G401.6 (cell line): Measurements from ENCODE around the gene CFAP299.
"Not testable (repeated sequence)": the region's sequence is repeated elsewhere in the genome, so short reads cannot be mapped to it uniquely, and the experiment has no call there.

ENCODE experiments used
- FAIRE-seq: peaks from 2 replicates; lab custom pipeline; 2012; peaks lifted over from hg19 to GRCh38; lab: Jason Lieb, UNC

Gene CFAP299

GRCh38 chr4:80610845-80611677 lies 275.5 kb downstream of the CFAP299 start:
- no peak for FAIRE-seq

- FAIRE-seq: no peak
Measured at GRCh38 chr4:80611678-80611979, 276.1 kb downstream of the CFAP299 start.

DNA sequence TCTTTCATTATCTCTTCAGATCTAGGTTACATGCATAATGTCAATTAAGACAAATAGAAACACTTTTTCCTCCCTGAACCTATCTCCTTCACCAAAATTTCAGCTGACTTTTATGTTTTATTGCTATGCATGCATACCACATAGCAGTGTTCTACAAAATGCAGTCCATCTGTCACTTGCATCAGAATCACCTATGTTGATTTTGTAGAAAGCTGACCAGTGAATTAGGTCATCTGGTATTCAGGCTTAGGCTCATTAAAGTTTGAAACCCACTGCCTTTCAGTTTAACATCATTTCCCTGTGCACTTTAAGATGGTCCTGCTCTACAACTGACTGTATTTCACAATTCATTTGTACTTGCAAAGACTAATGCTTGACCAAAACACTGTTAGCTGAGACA lies 277.9 kb downstream of the CFAP299 start:
- FAIRE-seq: no peak

GRCh38 chr4:80614319-80614718 lies 278.8 kb downstream of the CFAP299 start:
- no peak for FAIRE-seq

- FAIRE-seq: no peak
Measured at GRCh38 chr4:80615099-80615498, 279.6 kb downstream of the CFAP299 start.

GRCh38 chr4:80619070-80619674 lies 283.6 kb downstream of the CFAP299 start:
- FAIRE-seq: peak; percentile 81

GRCh38 chr4:80631861-80632260 lies 296.3 kb downstream of the CFAP299 start:
- no peak for FAIRE-seq

DNA sequence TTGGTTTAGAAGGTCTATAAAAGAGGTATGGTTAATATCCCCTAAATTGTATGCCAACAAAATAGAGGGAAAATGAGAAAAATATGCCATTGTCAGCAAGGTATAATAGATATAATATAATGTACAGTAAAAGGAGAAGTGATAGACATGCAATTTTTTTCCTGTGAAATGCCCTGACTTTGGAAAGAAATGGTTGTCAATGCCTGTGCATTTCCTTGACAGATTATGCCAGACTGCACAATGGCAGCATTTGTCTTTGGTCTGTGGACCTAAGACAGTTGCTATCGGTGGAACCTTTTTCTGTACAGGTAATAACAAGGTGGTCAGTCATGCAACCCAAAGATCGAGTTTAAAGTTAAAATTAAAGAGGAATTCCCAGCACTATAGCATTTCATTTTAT lies 301.7 kb downstream of the CFAP299 start:
- FAIRE-seq: no peak

GRCh38 chr4:80646061-80646460 lies 310.5 kb downstream of the CFAP299 start:
- no peak for FAIRE-seq

DNA sequence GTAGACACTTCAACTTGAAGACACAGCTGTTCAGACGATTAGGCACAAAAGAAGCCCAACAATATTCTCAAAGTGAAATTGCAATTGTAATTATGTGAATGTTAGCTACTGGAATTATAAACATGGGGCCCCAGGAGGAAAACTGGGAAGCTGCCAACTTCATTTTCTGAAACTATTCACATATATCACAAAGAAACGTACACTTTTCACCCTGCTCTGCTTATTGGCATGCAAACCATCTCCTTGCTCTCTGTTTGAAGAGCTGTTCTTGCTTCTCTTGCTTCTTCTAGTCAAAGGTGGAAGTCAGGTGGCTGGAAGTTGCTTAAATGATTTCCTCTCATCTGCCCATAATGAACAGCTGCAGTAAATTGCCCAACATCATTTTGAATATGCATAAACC lies 320.1 kb downstream of the CFAP299 start:
- no peak for FAIRE-seq

DNA sequence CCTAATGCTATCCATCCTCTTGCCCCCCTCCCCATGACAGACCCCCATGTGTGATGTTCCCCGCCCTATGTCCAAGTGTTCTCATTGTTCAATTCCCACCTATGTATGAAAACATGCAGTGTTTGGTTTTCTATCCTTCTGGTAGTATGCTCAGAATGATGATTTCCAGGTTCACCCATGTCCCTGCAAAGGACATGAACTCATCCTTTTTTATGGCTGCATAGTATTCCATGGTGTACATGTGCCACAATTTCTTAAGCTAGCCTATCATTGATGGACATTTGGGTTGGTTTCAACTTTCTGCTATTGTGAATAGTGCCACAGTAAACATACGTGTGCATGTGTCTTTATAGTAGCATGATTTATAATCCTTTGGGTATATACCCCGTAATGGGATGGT lies 334.6 kb downstream of the CFAP299 start:
- FAIRE-seq: not testable (repeated sequence)

DNA sequence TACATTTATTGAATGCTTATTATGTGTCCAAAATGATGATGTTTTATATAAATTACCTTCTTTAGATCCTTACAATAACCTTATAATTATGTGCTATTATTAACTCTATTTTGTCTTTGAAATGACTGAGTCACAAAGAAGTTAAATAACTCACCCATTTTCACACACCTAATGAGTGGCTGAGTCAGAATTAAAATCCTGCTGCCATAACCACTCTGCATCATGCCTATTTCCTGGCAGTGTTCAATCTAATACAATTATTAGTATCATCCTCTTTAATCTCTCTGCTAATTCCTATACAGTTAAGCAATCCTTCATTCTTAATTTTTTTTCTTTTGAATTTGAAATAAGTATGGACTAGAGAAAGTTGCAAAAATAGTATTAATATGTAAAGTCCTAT lies 342.9 kb downstream of the CFAP299 start:
- FAIRE-seq: no peak

DNA sequence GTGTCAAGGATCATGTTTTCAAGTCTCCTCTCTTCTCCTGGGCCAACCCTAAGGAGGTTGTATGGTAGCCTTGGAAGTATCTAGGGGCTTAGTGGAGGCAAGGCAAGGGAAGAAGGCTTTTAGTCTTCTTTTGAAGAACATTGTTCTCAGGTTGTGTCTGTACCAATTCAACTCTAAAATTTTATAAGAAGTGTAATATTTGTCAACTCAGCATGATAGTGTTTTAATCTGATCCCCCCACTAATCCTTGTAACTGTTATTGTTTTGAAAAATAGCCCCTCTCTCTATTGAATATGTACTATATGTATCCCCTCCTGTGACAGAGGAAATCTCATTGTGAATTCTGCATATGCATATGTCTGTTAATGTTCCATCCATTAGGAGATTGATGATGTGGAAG lies 345.4 kb downstream of the CFAP299 start:
- FAIRE-seq: no peak

DNA sequence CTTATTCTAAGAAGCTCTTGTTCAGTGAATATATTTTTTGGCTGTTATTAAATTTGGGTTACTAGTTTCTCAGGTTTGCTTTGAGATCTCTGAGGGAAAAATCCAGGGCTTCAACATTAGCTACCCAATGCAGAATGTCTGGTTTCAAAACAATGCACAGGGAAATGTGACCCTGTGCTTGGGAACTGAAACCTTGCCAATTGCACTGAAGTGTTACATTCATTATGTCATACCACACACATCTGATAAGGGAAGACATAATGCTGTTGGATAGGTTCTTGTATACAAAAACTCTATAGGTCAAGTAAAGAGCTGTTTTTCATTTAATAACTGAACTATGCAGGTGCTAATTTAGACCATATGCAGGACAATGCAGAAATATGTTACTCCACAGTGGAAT lies 349.7 kb downstream of the CFAP299 start:
- no peak for FAIRE-seq

DNA sequence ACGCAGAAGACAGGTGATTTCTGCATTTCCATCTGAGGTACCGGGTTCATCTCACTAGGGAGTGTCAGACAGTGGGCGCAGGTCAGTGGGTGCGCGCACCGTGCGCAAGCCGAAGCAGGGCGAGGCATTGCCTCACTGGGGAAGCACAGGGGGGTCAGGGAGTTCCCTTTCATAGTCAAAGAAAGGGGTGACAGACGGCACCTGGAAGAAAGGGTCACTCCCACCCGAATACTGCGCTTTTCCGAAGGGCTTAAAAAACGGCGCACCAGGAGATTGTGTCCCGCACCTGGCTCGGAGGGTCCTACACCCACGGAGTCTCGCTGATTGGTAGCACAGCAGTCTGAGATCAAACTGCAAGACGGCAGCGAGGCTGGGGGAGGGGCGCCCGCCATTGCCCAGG lies 352.2 kb downstream of the CFAP299 start:
- not testable (repeated sequence) for FAIRE-seq

GRCh38 chr4:80694171-80694570 lies 358.6 kb downstream of the CFAP299 start:
- FAIRE-seq: no peak

- FAIRE-seq: no peak
Measured at GRCh38 chr4:80705311-80705710, 369.8 kb downstream of the CFAP299 start.

GRCh38 chr4:80709082-80709869 lies 373.7 kb downstream of the CFAP299 start:
- FAIRE-seq: no peak

- FAIRE-seq: no peak
Measured at GRCh38 chr4:80710748-80711451, 375.4 kb downstream of the CFAP299 start.

DNA sequence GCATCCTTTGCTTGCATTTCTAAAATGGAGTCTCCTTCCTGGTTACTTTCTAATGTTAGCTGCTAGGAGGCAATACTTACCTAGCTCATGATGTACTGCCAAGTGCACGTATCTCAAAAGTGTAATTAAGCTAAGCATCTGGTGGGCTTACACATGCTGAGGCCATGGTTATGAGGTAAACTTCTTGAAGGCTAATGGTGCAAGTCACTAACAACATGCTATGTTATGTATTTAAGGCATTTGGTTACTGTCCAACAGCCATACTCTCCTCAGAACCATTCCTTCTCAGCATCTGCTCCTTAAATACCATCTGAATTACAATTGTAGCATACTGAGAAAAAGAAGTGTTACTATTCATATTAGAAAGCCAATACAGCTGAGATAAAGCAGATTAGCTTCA lies 376.4 kb downstream of the CFAP299 start:
- no peak for FAIRE-seq

- no peak for FAIRE-seq
Measured at GRCh38 chr4:80713409-80713808, 377.9 kb downstream of the CFAP299 start.

DNA sequence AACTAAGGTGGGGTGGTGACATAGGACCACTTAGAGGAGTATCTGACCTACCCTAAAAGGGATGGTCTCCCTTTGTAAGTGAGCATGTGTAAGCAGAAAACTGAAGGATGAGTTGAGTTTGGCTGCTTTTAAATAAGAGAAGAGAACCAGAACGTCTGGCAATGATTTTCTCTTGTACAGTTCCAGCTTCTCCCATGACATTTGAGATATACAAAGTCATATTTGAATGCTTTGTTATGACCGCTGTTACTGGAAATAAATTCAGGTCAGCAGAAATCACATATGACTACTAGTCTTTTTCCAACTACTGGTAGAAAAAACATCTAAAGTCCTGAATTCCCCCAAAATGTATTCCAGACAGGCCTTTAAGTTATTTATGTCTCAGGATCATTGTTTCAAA lies 381.7 kb downstream of the CFAP299 start:
- no peak for FAIRE-seq

DNA sequence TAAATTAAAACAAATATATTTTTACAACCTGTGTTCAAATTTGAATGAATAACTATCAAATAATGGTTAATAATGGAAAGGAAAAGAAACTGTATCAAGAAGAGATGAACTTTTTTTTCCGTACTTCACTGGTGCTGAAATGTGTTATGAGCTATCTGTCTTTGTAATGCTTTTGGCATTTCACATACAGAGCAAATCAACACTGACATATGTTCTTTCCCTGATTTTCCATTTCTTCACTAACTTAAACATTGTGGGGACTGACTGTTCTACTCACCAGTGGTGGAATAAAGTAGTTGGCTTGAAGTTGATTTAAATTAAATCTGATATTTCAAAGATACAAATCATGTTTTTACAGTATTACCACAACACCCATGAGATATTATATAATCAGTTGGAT lies 390.9 kb downstream of the CFAP299 start:
- no peak for FAIRE-seq
